ENCODE measurements around the gene HIP1R. TPM values are rescaled to one million over a fixed set of nuclear protein-coding genes. Genes with fewer than 3 reads are reported as not detected.
"Not testable (repeated sequence)": the region's sequence is repeated elsewhere in the genome, so short reads cannot be mapped to it uniquely, and the experiment has no call there.

Gene HIP1R
- total and polyA plus RNA-seq, 10 of the 15 experiments (the other 5 are each of a cell fraction or from before 2014, with no cell fraction given), result 0.18 to 27.7 (median 11.7) TPM

GRCh38 chr12:122875590-122876220, 40.4 kb downstream of the HIP1R start (continued):
- TF ChIP-seq ZBED1 (IDR thresholded peaks at IDR 0.05; ENCODE audit: borderline replicate concordance) (no peak), ZNF24 (IDR thresholded peaks at IDR 0.05) (0 out of 2 replicates have a peak, but pooled peaks have one; percentile 18), CHD1 (IDR thresholded peaks at IDR 0.05; ENCODE audit: low read depth, low read length) (no peak)

- ATAC-seq; FAIRE-seq; H3K36me3 ChIP-seq (ENCODE audit: control insufficient read depth in 2 of 2, insufficient read depth in 2 of 2, low read length in 1 of 2); H3K4me3 ChIP-seq; BruUV-seq (replicated peaks); H3K9ac ChIP-seq (ENCODE audit: control insufficient read depth, insufficient read depth, low read length); H2AFZ ChIP-seq (ENCODE audit: control insufficient read depth, low read depth, low read length); H3K9me3 ChIP-seq (replicated peaks; ENCODE audit: control insufficient read depth, insufficient read depth, low read length); in situ Hi-C loops (cut with MboI); DNase-seq (ENCODE audit: low read depth, low spot score); H3K79me2 ChIP-seq (ENCODE audit: control insufficient read depth, insufficient read depth, low read length); H3K27me3 ChIP-seq (replicated peaks in 1 of 2; ENCODE audit: control insufficient read depth in 2 of 2, insufficient read depth in 2 of 2, low read length in 1 of 2); H4K20me1 ChIP-seq (ENCODE audit: control insufficient read depth, insufficient read depth): not testable (repeated sequence)
- POLR2A ChIA-PET, result interaction anchor here (0.7 to 1.9 kb wide), 4 partner anchors 11 to 25 kb away, joined by 3 to 14 read pairs (median 4); partner anchors contain the start of gene VPS37B
- H3K27ac ChIP-seq (ENCODE audit: control insufficient read depth, insufficient read depth), result peak overlapping the region; percentile 49; the same call in 1 of the 2 replicates
- 95% methylated on average over 5 of the region's 5 CpGs for WGBS (ENCODE audit: insufficient coverage, insufficient replicate concordance, low lambda C conversion rate, missing lambda C conversion rate)
- H3K4me1 ChIP-seq (ENCODE audit: control insufficient read depth, insufficient read depth, low read length), result peaks cover 43% of the 10 kb centered on the region
- SMC1A ChIA-PET (ENCODE audit: uncharacterized antibody, unreplicated experiment), result interaction anchor here (1.0 to 1.9 kb wide), 4 partner anchors 10 to 75 kb away, joined by 3 to 11 read pairs (median 4); no protein-coding TSS in a partner anchor
- intact Hi-C loops (cut with micrococcal nuclease; ENCODE audit: unreplicated experiment), result loop anchor here (10.0 kb wide), 1 partner anchor 359 kb away; the partner anchor contains the start of genes MPHOSPH9 and MTRFR
- peak overlapping the region; percentile 56 for H3K4me2 ChIP-seq (ENCODE audit: control insufficient read depth, insufficient read depth)
- CTCF ChIA-PET, result interaction anchor here (8.9 kb wide), 1 partner anchor 20 kb away, joined by 107 read pairs; the partner anchor contains the start of gene VPS37B
- RAD21 ChIA-PET (ENCODE audit: unreplicated experiment), result interaction anchor here (0.6 to 1.2 kb wide), 6 partner anchors 10 to 27 kb away, joined by 3 to 5 read pairs (median 3); no protein-coding TSS in a partner anchor
These were observed 41.0 kb downstream of the HIP1R start for GRCh38 chr12:122876281-122876680.

GRCh38 chr12:122876731-122877130, 41.5 kb downstream of the HIP1R start:
- ChIA-PET SMC1A (ENCODE audit: uncharacterized antibody, unreplicated experiment) (interaction anchor here (1.0 to 1.9 kb wide), 4 partner anchors 9 to 75 kb away, joined by 3 to 11 read pairs (median 4); no protein-coding TSS in a partner anchor), CTCF (interaction anchor here (8.9 kb wide), 1 partner anchor 19 kb away, joined by 107 read pairs; the partner anchor contains the start of gene VPS37B), POLR2A (interaction anchor here (0.7 to 1.9 kb wide), 4 partner anchors 10 to 24 kb away, joined by 3 to 14 read pairs (median 4); partner anchors contain the start of gene VPS37B), RAD21 (ENCODE audit: unreplicated experiment) (interaction anchor here (0.6 to 1.2 kb wide), 6 partner anchors 9 to 27 kb away, joined by 3 to 5 read pairs (median 3); no protein-coding TSS in a partner anchor)
- intact Hi-C loops (cut with micrococcal nuclease; ENCODE audit: unreplicated experiment) (loop anchor here (10.0 kb wide), 1 partner anchor 358 kb away; the partner anchor contains the start of genes MPHOSPH9 and MTRFR), in situ Hi-C loops (cut with MboI) (no loop called here)
- H3K9ac ChIP-seq (ENCODE audit: control insufficient read depth, insufficient read depth, low read length), result no peak overlapping the region
- DNase-seq (ENCODE audit: low read depth, low spot score), result no peak
- BruUV-seq (replicated peaks), result no TSS peak
- no peak for ATAC-seq
- FAIRE-seq, result no peak
- no peaks in the 10 kb centered on the region; a peak in 1 of 4 replicates for H3K27me3 ChIP-seq (replicated peaks in 1 of 2; ENCODE audit: control insufficient read depth in 2 of 2, insufficient read depth in 2 of 2, low read length in 1 of 2)
- no peak overlapping the region for H2AFZ ChIP-seq (ENCODE audit: control insufficient read depth, low read depth, low read length)
- H3K79me2 ChIP-seq (ENCODE audit: control insufficient read depth, insufficient read depth, low read length), result peaks cover 6% of the 10 kb centered on the region
- H3K4me2 ChIP-seq (ENCODE audit: control insufficient read depth, insufficient read depth), result no peak overlapping the region
- H3K27ac ChIP-seq (ENCODE audit: control insufficient read depth, insufficient read depth), result no peak overlapping the region
- no peaks in the 10 kb centered on the region for H4K20me1 ChIP-seq (ENCODE audit: control insufficient read depth, insufficient read depth)
- no peaks in the 10 kb centered on the region for H3K9me3 ChIP-seq (replicated peaks; ENCODE audit: control insufficient read depth, insufficient read depth, low read length)
- no peak overlapping the region for H3K4me3 ChIP-seq
- WGBS (ENCODE audit: insufficient coverage, insufficient replicate concordance, low lambda C conversion rate, missing lambda C conversion rate), result 90% methylated on average over 3 of the region's 3 CpGs
- peaks cover 38% of the 10 kb centered on the region for H3K4me1 ChIP-seq (ENCODE audit: control insufficient read depth, insufficient read depth, low read length)
- H3K36me3 ChIP-seq (ENCODE audit: control insufficient read depth in 2 of 2, insufficient read depth in 2 of 2, low read length in 1 of 2), result peaks cover 0 to 7% of the 10 kb centered on the region in 2 experiments; a peak in 2 of 4 replicates
- no peak for TF ChIP-seq ASH2L (IDR thresholded peaks at IDR 0.05; ENCODE audit: borderline replicate concordance, low read depth)
- no peak for TF ChIP-seq PRDM15 (CRISPR knock-in tag; IDR thresholded peaks at IDR 0.05)
- no peak for TF ChIP-seq NR2C1 (IDR thresholded peaks at IDR 0.05)
- TF ChIP-seq POLR2AphosphoS2 (IDR thresholded peaks at IDR 0.05; ENCODE audit: low read depth, low read length), result no peak
- TF ChIP-seq LARP7 (IDR thresholded peaks at IDR 0.05), result no peak
- TF ChIP-seq NFYA (IDR thresholded peaks at IDR 0.05; ENCODE audit: borderline replicate concordance, low read depth, low read length), result no peak
- no peak for TF ChIP-seq RELA (IDR thresholded peaks at IDR 0.05; ENCODE audit: borderline replicate concordance, partially characterized antibody)
- no peak for TF ChIP-seq STAT1 (conservative IDR thresholded peaks at IDR 0.05)

Measured in GM12878 (cell line).